ENCODE data around the gene OPCML.

The OPCML gene

DNA sequence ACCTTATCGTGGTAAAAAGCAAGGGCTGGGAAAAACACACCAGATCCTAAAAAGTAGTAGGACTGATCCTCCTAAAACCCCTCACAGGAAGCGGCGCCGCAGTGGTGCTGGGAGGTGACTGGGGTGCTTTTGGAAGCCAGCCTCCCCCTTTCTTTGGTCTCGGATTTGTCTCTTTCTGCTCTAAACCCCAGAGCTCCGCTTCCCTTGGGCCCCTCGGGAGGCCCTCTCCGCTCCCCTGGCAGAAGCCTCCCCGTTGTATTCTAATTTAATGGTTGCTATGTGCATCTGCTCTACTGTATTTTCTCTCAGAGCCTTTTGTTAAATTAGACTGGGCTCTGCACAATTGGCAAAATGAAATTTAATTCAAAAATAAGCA, 587.7 kb downstream of the OPCML start:
- no peaks in the 10 kb centered on the region for H3K36me3 ChIP-seq
- no peaks in the 10 kb centered on the region for H3K9me3 ChIP-seq (ENCODE audit: severe bottlenecking)
- H3K27ac ChIP-seq = no peak overlapping the region
- no peak overlapping the region for H3K4me3 ChIP-seq (ENCODE audit: low read depth, low read length)
- peaks cover 20% of the 10 kb centered on the region for H3K27me3 ChIP-seq (ENCODE audit: insufficient read depth, low read depth, severe bottlenecking)
- DNase-seq = no peak
- TF ChIP-seq, protein P1, sequence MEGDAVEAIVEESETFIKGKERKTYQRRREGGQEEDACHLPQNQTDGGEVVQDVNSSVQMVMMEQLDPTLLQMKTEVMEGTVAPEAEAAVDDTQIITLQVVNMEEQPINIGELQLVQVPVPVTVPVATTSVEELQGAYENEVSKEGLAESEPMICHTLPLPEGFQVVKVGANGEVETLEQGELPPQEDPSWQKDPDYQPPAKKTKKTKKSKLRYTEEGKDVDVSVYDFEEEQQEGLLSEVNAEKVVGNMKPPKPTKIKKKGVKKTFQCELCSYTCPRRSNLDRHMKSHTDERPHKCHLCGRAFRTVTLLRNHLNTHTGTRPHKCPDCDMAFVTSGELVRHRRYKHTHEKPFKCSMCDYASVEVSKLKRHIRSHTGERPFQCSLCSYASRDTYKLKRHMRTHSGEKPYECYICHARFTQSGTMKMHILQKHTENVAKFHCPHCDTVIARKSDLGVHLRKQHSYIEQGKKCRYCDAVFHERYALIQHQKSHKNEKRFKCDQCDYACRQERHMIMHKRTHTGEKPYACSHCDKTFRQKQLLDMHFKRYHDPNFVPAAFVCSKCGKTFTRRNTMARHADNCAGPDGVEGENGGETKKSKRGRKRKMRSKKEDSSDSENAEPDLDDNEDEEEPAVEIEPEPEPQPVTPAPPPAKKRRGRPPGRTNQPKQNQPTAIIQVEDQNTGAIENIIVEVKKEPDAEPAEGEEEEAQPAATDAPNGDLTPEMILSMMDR (IDR thresholded peaks at IDR 0.05; ENCODE audit: low read depth, low read length) = no peak

GRCh38 chr11:132943706-132944568, 588.4 kb downstream of the OPCML start:
- no peak overlapping the region for H3K27ac ChIP-seq
- peaks cover 20% of the 10 kb centered on the region for H3K27me3 ChIP-seq (ENCODE audit: insufficient read depth, low read depth, severe bottlenecking)
- H3K36me3 ChIP-seq = no peaks in the 10 kb centered on the region
- peak overlapping the region; percentile 50 for H3K4me3 ChIP-seq (ENCODE audit: low read depth, low read length)
- TF ChIP-seq, protein P1 (IDR thresholded peaks at IDR 0.05; ENCODE audit: low read depth, low read length) = peak; percentile 40
- no peak for DNase-seq
- no peaks in the 10 kb centered on the region for H3K9me3 ChIP-seq (ENCODE audit: severe bottlenecking)

GRCh38 chr11:132943357-132943705, 589.0 kb downstream of the OPCML start:
- Histone ChIP-seq H3K4me3 (ENCODE audit: low read depth, low read length) (peak overlapping the region; percentile 50), H3K27me3 (ENCODE audit: insufficient read depth, low read depth, severe bottlenecking) (peaks cover 20% of the 10 kb centered on the region)

DNA sequence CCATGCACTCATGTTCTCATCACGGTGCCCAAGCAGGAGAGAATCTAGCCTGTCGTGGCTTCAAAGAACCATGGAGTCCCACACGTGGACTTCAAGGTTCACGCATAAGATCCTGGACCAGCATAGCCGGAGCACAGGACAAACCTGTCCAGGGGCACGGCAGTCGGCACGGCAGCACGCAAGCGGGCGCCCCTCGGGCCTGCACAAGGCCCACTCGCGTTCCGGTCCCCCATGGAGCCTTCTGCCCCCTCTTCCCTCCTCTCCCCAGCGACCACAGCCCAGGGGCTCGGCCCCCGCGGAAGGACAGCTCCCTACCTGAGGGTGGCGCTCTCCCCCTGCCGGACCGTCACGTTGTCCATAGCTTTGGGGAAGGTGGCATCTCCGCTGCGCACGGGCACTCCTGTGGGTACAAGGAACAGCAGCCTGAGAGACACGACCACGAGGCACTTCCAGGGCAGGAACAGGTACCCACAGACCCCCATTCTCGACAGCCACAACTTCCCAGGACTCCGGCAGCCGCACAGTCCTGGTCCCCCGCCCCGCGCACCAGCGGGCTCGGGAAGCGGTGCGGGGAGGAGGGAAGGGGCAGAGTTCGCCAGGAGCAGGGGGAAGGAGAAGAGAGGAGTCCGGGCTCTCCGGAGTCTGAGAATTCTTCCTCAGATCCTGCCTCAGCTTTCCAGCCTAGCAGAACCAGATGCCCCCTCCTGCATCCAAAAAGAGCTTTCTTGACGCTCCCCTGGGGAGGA, 589.5 kb downstream of the OPCML start:
- DNase-seq = peak; percentile 61
- TF ChIP-seq, protein P1 (IDR thresholded peaks at IDR 0.05; ENCODE audit: low read depth, low read length) = peak; percentile 63
- no peak overlapping the region for H3K27ac ChIP-seq
- H3K4me3 ChIP-seq (ENCODE audit: low read depth, low read length) = peak overlapping the region; percentile 50
- H3K9me3 ChIP-seq (ENCODE audit: severe bottlenecking) = no peaks in the 10 kb centered on the region
- no peaks in the 10 kb centered on the region for H3K36me3 ChIP-seq
- H3K27me3 ChIP-seq (ENCODE audit: insufficient read depth, low read depth, severe bottlenecking) = peaks cover 20% of the 10 kb centered on the region

More at GRCh38 chr11:132943357-132943705, 589.0 kb downstream of the OPCML start:
- TF ChIP-seq, protein P1 (IDR thresholded peaks at IDR 0.05; ENCODE audit: low read depth, low read length) = no peak
- no peak overlapping the region for H3K27ac ChIP-seq
- no peaks in the 10 kb centered on the region for H3K36me3 ChIP-seq
- no peaks in the 10 kb centered on the region for H3K9me3 ChIP-seq (ENCODE audit: severe bottlenecking)
- no peak for DNase-seq

- no peak overlapping the region for H3K27ac ChIP-seq
- H3K27me3 ChIP-seq (ENCODE audit: insufficient read depth, low read depth, severe bottlenecking) = peaks cover 20% of the 10 kb centered on the region
- no peak for DNase-seq
- H3K9me3 ChIP-seq (ENCODE audit: severe bottlenecking) = no peaks in the 10 kb centered on the region
- no peak overlapping the region for H3K4me3 ChIP-seq (ENCODE audit: low read depth, low read length)
- H3K36me3 ChIP-seq = no peaks in the 10 kb centered on the region
- TF ChIP-seq, protein P1 (IDR thresholded peaks at IDR 0.05; ENCODE audit: low read depth, low read length) = no peak
Measured at GRCh38 chr11:132941761-132942160, 590.5 kb downstream of the OPCML start.

Data from WERI-Rb-1 (cell line).